ENCODE measurements around the gene SPHK2. TPM values are rescaled to one million over a fixed set of nuclear protein-coding genes. Genes with fewer than 3 reads are reported as not detected.

Gene SPHK2
- total RNA-seq, 1 donor from 2014 or later = 7.2 TPM

DNA sequence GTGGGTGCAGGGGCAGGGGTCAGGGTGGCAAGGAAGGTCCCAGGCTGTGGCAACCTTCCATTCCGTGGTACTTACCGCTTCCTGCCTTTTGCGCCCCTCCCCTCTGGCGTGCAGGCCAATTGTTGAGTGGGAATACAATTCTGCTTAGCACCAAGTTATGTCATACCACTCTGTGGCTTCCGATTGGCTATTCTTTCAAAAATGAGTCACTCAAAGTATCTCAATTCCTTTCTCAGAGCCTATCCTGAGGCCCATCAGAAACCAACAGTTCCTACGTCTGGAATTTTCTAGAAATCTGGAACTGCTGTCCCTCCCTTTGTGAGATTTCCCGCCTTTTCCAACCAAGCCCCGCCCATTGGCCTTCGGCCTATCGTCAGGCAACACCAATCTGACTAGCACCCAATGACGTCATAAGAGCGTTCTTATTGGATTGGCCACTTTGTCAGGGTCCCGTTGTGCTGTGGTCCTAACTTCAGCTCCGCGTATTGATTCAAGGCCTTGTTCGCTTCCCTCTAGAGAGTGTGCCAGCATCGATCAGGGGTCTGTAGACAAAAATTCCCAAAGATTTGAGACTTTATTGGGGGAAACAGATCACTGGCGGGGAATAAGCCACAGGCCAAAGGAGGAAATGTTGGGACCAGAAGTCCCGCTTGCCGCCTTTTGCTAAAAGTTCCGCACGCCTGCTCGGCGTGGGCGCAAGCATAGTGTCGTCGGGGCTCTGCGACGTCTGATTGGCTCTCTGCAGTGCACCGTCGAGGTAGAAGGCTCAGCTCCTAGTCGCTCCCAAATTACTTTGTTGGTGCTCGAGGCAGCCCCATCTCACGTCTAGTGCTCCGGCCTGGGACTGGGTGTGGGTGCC lies 41.8 kb downstream of the SPHK2 start:
- Mint-ChIP-seq H3K36me3 (no peaks in the 10 kb centered on the region), H3K4me1 (peaks cover 15% of the 10 kb centered on the region), H3K27ac (peak overlapping the region; percentile 35), H3K4me3 (peak overlapping the region; percentile 66), H3K27me3 (ENCODE audit: insufficient read depth, low read depth) (peaks cover 3% of the 10 kb centered on the region), H3K9me3 (peaks cover 2% of the 10 kb centered on the region)
- no peak overlapping the region for H2AFZ ChIP-seq (replicated peaks)
- no peak overlapping the region for H3K4me2 ChIP-seq
- H3K79me2 ChIP-seq (ENCODE audit: low read depth) = no peaks in the 10 kb centered on the region
- peaks cover 9% of the 10 kb centered on the region for H3K4me1 ChIP-seq
- peak; percentile 73 for DNase-seq (ENCODE audit: low spot score)
- no peaks in the 10 kb centered on the region for H3K36me3 ChIP-seq
- no peaks in the 10 kb centered on the region for H4K20me1 ChIP-seq (ENCODE audit: low read depth)
- no peaks in the 10 kb centered on the region for H3K27me3 ChIP-seq
- no peak overlapping the region for H3K4me3 ChIP-seq
- H3K9ac ChIP-seq = no peak overlapping the region
- H3K9me3 ChIP-seq (ENCODE audit: low read depth) = no peaks in the 10 kb centered on the region
- no peak overlapping the region for H3K27ac ChIP-seq
- TF ChIP-seq CTCF (IDR thresholded peaks at IDR 0.05) (no peak), EZH2 (IDR thresholded peaks at IDR 0.05) (no peak), EZH2phosphoT487 (IDR thresholded peaks at IDR 0.05) (no peak)
- H3F3A ChIP-seq (ENCODE audit: low read depth) = peaks cover 13% of the 10 kb centered on the region

DNA sequence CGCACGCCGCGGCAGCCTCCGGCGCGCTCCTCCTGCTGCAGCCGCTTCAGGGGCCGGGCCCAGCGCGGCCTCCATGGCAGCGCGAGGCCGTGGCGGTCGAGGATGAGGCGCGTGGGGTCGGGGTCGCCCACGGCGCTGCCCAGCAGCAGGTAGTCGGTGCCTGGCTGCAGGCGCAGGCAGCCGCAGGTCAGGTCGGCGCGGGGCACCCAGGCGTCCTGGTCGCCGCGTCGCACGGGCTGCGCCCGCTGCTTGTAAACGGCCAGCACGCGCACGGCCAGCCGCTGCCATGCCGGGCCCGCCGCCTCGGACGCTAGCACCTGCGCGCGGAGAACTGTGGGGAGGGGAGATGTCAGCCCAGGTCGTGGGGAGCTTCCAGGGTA lies 42.4 kb downstream of the SPHK2 start:
- H3K27ac Mint-ChIP-seq = no peak overlapping the region
- peaks cover 2% of the 10 kb centered on the region for H3K9me3 Mint-ChIP-seq
- no peak for DNase-seq (ENCODE audit: low spot score)
- H3K36me3 Mint-ChIP-seq = no peaks in the 10 kb centered on the region
- peaks cover 14% of the 10 kb centered on the region for H3K4me1 Mint-ChIP-seq
- H3K36me3 ChIP-seq = no peaks in the 10 kb centered on the region
- no peaks in the 10 kb centered on the region for H3K27me3 ChIP-seq
- H2AFZ ChIP-seq (replicated peaks) = no peak overlapping the region
- TF ChIP-seq EZH2 (IDR thresholded peaks at IDR 0.05) (no peak), EZH2phosphoT487 (IDR thresholded peaks at IDR 0.05) (no peak), CTCF (IDR thresholded peaks at IDR 0.05) (no peak)
- H3K27me3 Mint-ChIP-seq (ENCODE audit: insufficient read depth, low read depth) = peaks cover 3% of the 10 kb centered on the region
- H3K4me3 Mint-ChIP-seq = no peak overlapping the region
- H3K9ac ChIP-seq = no peak overlapping the region
- peaks cover 10% of the 10 kb centered on the region for H3F3A ChIP-seq (ENCODE audit: low read depth)
- no peak overlapping the region for H3K4me2 ChIP-seq
- H3K27ac ChIP-seq = no peak overlapping the region
- peaks cover 8% of the 10 kb centered on the region for H3K4me1 ChIP-seq
- no peaks in the 10 kb centered on the region for H3K9me3 ChIP-seq (ENCODE audit: low read depth)
- H4K20me1 ChIP-seq (ENCODE audit: low read depth) = no peaks in the 10 kb centered on the region
- no peak overlapping the region for H3K4me3 ChIP-seq
- H3K79me2 ChIP-seq (ENCODE audit: low read depth) = no peaks in the 10 kb centered on the region

DNA sequence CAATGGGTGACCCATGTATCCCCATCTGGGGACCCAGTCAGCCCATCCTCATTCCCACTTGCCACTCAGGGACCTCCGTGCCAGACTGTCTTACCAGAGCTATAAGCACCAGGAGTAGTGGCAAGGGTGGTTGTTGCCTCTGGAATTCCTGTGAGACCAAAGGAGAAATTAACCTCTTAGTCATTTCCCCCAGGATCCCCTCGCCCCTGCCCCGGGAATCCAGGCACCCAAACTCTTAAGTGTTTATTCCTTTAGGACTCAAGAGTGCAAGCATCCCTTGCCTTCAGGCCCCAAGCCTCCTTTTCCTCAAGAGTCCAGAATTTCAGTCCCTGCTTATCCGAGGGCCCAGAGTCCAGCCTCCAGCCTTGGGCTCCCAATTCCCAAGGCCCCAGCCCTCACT lies 44.4 kb downstream of the SPHK2 start:
- no peak overlapping the region for H3K27ac Mint-ChIP-seq
- Histone ChIP-seq H3K27me3 (no peaks in the 10 kb centered on the region), H3K4me2 (no peak overlapping the region), H2AFZ (replicated peaks) (peak overlapping the region; percentile 7), H3F3A (ENCODE audit: low read depth) (peaks cover 6% of the 10 kb centered on the region), H3K9me3 (ENCODE audit: low read depth) (no peaks in the 10 kb centered on the region), H3K4me1 (peaks cover 2% of the 10 kb centered on the region), H3K4me3 (no peak overlapping the region), H3K79me2 (ENCODE audit: low read depth) (no peaks in the 10 kb centered on the region), H3K27ac (no peak overlapping the region), H3K36me3 (no peaks in the 10 kb centered on the region), H4K20me1 (ENCODE audit: low read depth) (no peaks in the 10 kb centered on the region), H3K9ac (no peak overlapping the region)
- H3K9me3 Mint-ChIP-seq = peaks cover 2% of the 10 kb centered on the region
- H3K4me3 Mint-ChIP-seq = no peak overlapping the region
- peaks cover 7% of the 10 kb centered on the region for H3K4me1 Mint-ChIP-seq
- DNase-seq (ENCODE audit: low spot score) = no peak
- peaks cover 4% of the 10 kb centered on the region for H3K27me3 Mint-ChIP-seq (ENCODE audit: insufficient read depth, low read depth)
- TF ChIP-seq CTCF (IDR thresholded peaks at IDR 0.05) (no peak), EZH2 (IDR thresholded peaks at IDR 0.05) (no peak), EZH2phosphoT487 (IDR thresholded peaks at IDR 0.05) (no peak)
- no peaks in the 10 kb centered on the region for H3K36me3 Mint-ChIP-seq
